Measurements from ENCODE around the gene EFS.

DNA sequence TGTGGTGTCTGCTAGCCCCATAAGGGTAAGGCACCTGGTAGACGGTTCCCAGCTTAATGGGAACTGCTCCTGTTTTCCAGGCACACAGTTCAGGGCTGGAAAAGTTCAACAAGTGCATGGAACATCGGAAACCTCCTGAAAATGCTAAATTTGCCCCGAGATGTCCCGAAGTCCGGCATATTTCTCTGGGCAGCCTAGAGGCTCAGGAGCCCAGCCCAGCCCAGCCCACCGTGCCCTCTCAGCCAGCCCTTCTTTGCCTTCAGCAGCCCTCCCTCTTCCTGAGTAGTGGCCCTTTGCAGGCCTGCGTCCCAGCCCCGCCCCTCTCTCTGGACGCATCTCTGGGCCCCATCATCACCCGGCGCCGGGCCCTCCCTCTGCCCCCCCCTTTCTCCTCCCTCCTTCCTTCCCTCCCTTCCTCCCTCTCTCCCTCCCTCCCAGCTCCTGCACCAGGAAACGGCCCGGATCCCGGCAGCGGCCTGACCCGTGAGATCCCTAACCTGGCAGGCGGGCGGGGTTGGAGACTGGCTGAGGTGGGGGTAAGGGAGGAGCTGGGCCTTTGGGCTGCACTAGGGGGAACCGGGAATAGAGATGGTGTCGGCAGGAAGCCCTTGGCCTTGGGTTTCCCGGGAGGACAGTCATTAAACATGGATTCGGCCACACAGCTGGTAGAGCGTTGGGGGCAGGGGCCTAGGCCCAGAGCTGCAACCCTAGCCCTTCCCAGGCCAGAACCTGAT, 58.4 kb downstream of the EFS start, which contains the start of gene BCL2L2:
- TF ChIP-seq GLIS3 (CRISPR knock-in tag; IDR thresholded peaks at IDR 0.05) (0 out of 2 replicates have a peak, but pooled peaks have one; percentile 0), ZNF8 (CRISPR knock-in tag; IDR thresholded peaks at IDR 0.05) (no peak), BACH2 (CRISPR knock-in tag; IDR thresholded peaks at IDR 0.05; ENCODE audit: borderline replicate concordance) (no peak)
